Endothelial cell of umbilical vein (primary cell): ENCODE data around the gene CLIC4. TPM values are rescaled to one million over a fixed set of nuclear protein-coding genes. Genes with fewer than 3 reads are reported as not detected.
A peak's percentile ranks its signal among the peaks of the same experiment; 100 is the strongest.

Experiments
- BruUV-seq: library from RNA; stranded (reverse); fragments of 400-500 nt; replicated peaks from 2 replicates; lab custom pipeline; 2021; lab: Mats Ljungman, UMichigan
- CTCF ChIA-PET: fragments of 300-600, 350-600 bp; sonication (Branson Sonifier 250); formaldehyde crosslinking; loops from one replicate; lab custom pipeline; 2021; ENCODE audit warnings: antibody characterized with exemption, inconsistent platforms; lab: Charles Lee
- POLR2A ChIA-PET: fragments of 300-600, 350-600 bp; sonication (Branson Sonifier 250); formaldehyde crosslinking; loops from one replicate; lab custom pipeline; 2021; ENCODE audit warnings: antibody characterized with exemption, inconsistent platforms; lab: Charles Lee
- DNase-seq: peaks from one replicate; pipeline ENCODE4 v3.0.0-alpha.2; 2011; ENCODE audit warnings: low read depth, low spot score
- FAIRE-seq: peaks from 2 replicates; lab custom pipeline; 2011; peaks lifted over from hg19 to GRCh38; lab: Jason Lieb, UNC
- H2AFZ ChIP-seq: 2 replicates; pipeline ENCODE4 v1.6.0; 2012; ENCODE audit warnings: low read depth, low read length, control low read depth, inconsistent platforms
- H3K27ac ChIP-seq: 2 replicates; pipeline ENCODE4 v1.5.1; 2011; ENCODE audit warnings: low read depth, mild to moderate bottlenecking, control low read depth, low read length, moderate library complexity; ENCODE audit not compliant: insufficient read depth
- H3K27me3 ChIP-seq, 2 experiments: 2 replicates each; pipeline versions ENCODE4 v1.6.0 to v1.6.1; 2011; ENCODE audit warnings: low read length in 2 of 2, mixed read lengths in 1 of 2; ENCODE audit not compliant: control insufficient read depth in 2 of 2, insufficient read depth in 2 of 2
- H3K36me3 ChIP-seq, 2 experiments: 2 replicates in 1 of 2; 3 replicates in 1 of 2; pipeline ENCODE4 v1.5.1; 2011; ENCODE audit warnings: low read length in 2 of 2, mild to moderate bottlenecking in 1 of 2, moderate library complexity in 1 of 2; ENCODE audit not compliant: control insufficient read depth in 2 of 2, insufficient read depth in 2 of 2; ENCODE audit errors: extremely low read depth in 1 of 2
- H3K4me1 ChIP-seq: 3 replicates; pipeline ENCODE4 v1.5.1; 2011; ENCODE audit warnings: mild to moderate bottlenecking, low read length; ENCODE audit not compliant: control insufficient read depth, insufficient read depth; ENCODE audit errors: extremely low read depth
- H3K4me2 ChIP-seq: 2 replicates; pipeline ENCODE4 v1.6.1; 2011; ENCODE audit warnings: low read length, control low read depth, mixed read lengths; ENCODE audit not compliant: insufficient read depth
- H3K4me3 ChIP-seq, 3 experiments: fragments of 200-600 bp in 1 of 3; sonication (generic), shearing (Covaris generic) in 1 of 3; replicated peaks in 1 of 3; 2 replicates each; pipeline ENCODE4 v1.5.1; 2011 to 2016; ENCODE audit warnings: control low read depth in 3 of 3, low read length in 3 of 3, mild to moderate bottlenecking in 2 of 3, inconsistent platforms in 1 of 3, low read depth in 1 of 3, moderate library complexity in 1 of 3; ENCODE audit not compliant: insufficient read depth in 1 of 3
- H3K79me2 ChIP-seq: 2 replicates; pipeline ENCODE4 v1.6.0; 2012; ENCODE audit warnings: low read length, inconsistent platforms; ENCODE audit not compliant: control insufficient read depth, insufficient read depth
- H3K9ac ChIP-seq: replicated peaks from 2 replicates; pipeline ENCODE3; 2011; ENCODE audit warnings: low read length, control low read depth; ENCODE audit not compliant: insufficient read depth; ENCODE audit errors: extremely low read depth
- H3K9me1 ChIP-seq: replicated peaks from 3 replicates; pipeline ENCODE4 v1.6.0; 2011; ENCODE audit warnings: mild to moderate bottlenecking, low read length; ENCODE audit not compliant: control insufficient read depth, insufficient read depth; ENCODE audit errors: extremely low read depth
- H3K9me3 ChIP-seq: replicated peaks from 2 replicates; pipeline ENCODE4 v1.5.1; 2012; ENCODE audit warnings: low read length, inconsistent platforms; ENCODE audit not compliant: control insufficient read depth, insufficient read depth
- H4K20me1 ChIP-seq: replicated peaks from 2 replicates; pipeline ENCODE3; 2011; ENCODE audit warnings: mild to moderate bottlenecking, low read length; ENCODE audit not compliant: control insufficient read depth, insufficient read depth; ENCODE audit errors: extremely low read depth
- CTCF ChIP-seq, 2 donors: IDR thresholded peaks; 1 replicate in 1 of 2; 2 replicates in 1 of 2; pipeline ENCODE4 v1.5.1; 2011; ENCODE audit warnings: low read length in 2 of 2, mild to moderate bottlenecking in 2 of 2, moderate library complexity in 2 of 2, control low read depth in 1 of 2, inconsistent platforms in 1 of 2, low read depth in 1 of 2; ENCODE audit not compliant: insufficient read depth in 1 of 2; ENCODE audit errors: extremely low read depth in 1 of 2
- EZH2 ChIP-seq: IDR thresholded peaks from 2 replicates; pipeline ENCODE4 v1.6.1; 2012; ENCODE audit warnings: borderline replicate concordance, low read depth, mild to moderate bottlenecking, moderate library complexity, low read length, inconsistent platforms; ENCODE audit not compliant: severe bottlenecking
- FOS ChIP-seq: IDR thresholded peaks from 2 replicates; pipeline ENCODE4 v1.6.1; 2011; ENCODE audit warnings: mild to moderate bottlenecking, low read length, moderate library complexity, borderline replicate concordance; ENCODE audit not compliant: insufficient read depth
- GATA2 ChIP-seq: IDR thresholded peaks from 2 replicates; pipeline ENCODE4 v1.7.0; 2011; ENCODE audit warnings: low read depth, mild to moderate bottlenecking, moderate library complexity, mixed read lengths, low read length; ENCODE audit not compliant: insufficient read length, insufficient read depth
- JUN ChIP-seq: IDR thresholded peaks from 2 replicates; pipeline ENCODE4 v1.6.1; 2011; ENCODE audit warnings: borderline replicate concordance, low read depth; ENCODE audit not compliant: insufficient read length, insufficient read depth
- MAX ChIP-seq: IDR thresholded peaks from 2 replicates; pipeline ENCODE4 v1.6.1; 2011; ENCODE audit not compliant: insufficient read depth, insufficient read length
- MYC ChIP-seq: IDR thresholded peaks from one replicate; pipeline ENCODE4 v1.6.1; 2011; ENCODE audit warnings: mild to moderate bottlenecking, low read depth, low read length
- POLR2A ChIP-seq: IDR thresholded peaks from 2 replicates; pipeline ENCODE4 v1.6.1; 2012; ENCODE audit warnings: low read depth, mild to moderate bottlenecking, control low read depth, low read length
- POLR2AphosphoS5 ChIP-seq: IDR thresholded peaks from 2 replicates; pipeline ENCODE4 v1.6.1; 2012; ENCODE audit warnings: low read depth, mild to moderate bottlenecking, control low read depth, low read length, moderate library complexity; ENCODE audit not compliant: insufficient read depth
- dilution Hi-C: fragments of 300-500 bp; cut with MboI; formaldehyde crosslinking; loops from one replicate; pipeline ENCODE4 v1.15.0; 2019; ENCODE audit warnings: low sequenced_read_pairs; ENCODE audit not compliant: extremely low pct_ligation_motif_present
- intact Hi-C: fragments of 100-400 bp; cut with micrococcal nuclease; formaldehyde crosslinking; loops from one replicate; pipeline ENCODE4 v1.10.0; 2022
- polyA plus RNA-seq, 4 experiments: library from polyadenylated mRNA; depleted of rRNA in 3 of 4; stranded (reverse) in 3 of 4; unstranded in 1 of 4; fragments of >200 nt; gene quantifications; 2 replicates each; pipeline versions ENCODE4 v1.2.1 to v1.2.3, GENCODE V29; 2011 to 2012; ENCODE audit warnings: missing spikeins in 1 of 4
- total RNA-seq: library from RNA; stranded (reverse); gene quantifications from 2 replicates; pipeline ENCODE4 v1.2.3, GENCODE V29; 2021

The CLIC4 gene
- total and polyA plus RNA-seq, 2 donors (not counting 3 experiments of a cell fraction or from before 2014, with no cell fraction given), result 97.5 to 330 TPM

GRCh38 chr1:24720152-24720551 lies 25.1 kb upstream of the CLIC4 start:
- TF ChIP-seq GATA2, result peak; percentile 39
- peak; percentile 98 for TF ChIP-seq FOS
- TF ChIP-seq JUN, result peak; percentile 89
- TF ChIP-seq EZH2, result no peak
- TF ChIP-seq CTCF (IDR thresholded peaks at IDR 0.05; ENCODE audit: extremely low read depth in 1 of 2, insufficient read depth in 1 of 2, low read depth in 1 of 2, low read length in 2 of 2), result no peak
- peak; percentile 99 for TF ChIP-seq POLR2AphosphoS5
- TF ChIP-seq POLR2A, result peak; percentile 65
- no peak for TF ChIP-seq MYC
- no peak for TF ChIP-seq MAX
- Histone ChIP-seq H3K9me3 (no peaks in the 10 kb centered on the region), H3K9me1 (no peaks in the 10 kb centered on the region), H4K20me1 (no peaks in the 10 kb centered on the region), H3K27ac (peak overlapping the region; percentile 85), H3K27me3 (no peaks in the 10 kb centered on the region), H3K79me2 (no peaks in the 10 kb centered on the region), H3K36me3 (no peaks in the 10 kb centered on the region), H3K4me1 (peaks cover 27% of the 10 kb centered on the region), H2AFZ (no peak overlapping the region), H3K9ac (peak overlapping the region; percentile 37), H3K4me3 (no peak overlapping the region), H3K4me2 (no peak overlapping the region)
- peak; percentile 96 for DNase-seq
- ChIA-PET POLR2A (interaction anchor here (0.6 to 1.5 kb wide), 5 partner anchors 15 to 34 kb away, joined by 3 to 10 read pairs (median 4); partner anchors contain the start of gene CLIC4), CTCF (interaction anchor here (1.1 to 2.4 kb wide), 7 partner anchors 10 to 115 kb away, joined by 3 to 20 read pairs (median 5); partner anchors contain the start of gene CLIC4)
- dilution Hi-C loops, result no loop called here
- intact Hi-C loops, result loop anchor here (1.0 to 5.0 kb wide), 5 partner anchors 15 to 763 kb away; partner anchors contain the start of genes CLIC4 and PNRC2
- no TSS peak for BruUV-seq
- FAIRE-seq, result peak; percentile 100
